Activated CD4-positive, alpha-beta memory T cell treated with anti-CD3 and anti-CD28 coated beads, Interleukin-2, amount 10 ng/mL, durations not matched to agents 7 days and 5 days (primary cell): ENCODE measurements around the gene CACNA1S. TPM values are rescaled to one million over a fixed set of nuclear protein-coding genes. Genes with fewer than 3 reads are reported as not detected.

ENCODE experiments used
- CTCF ChIA-PET: fragments of 350-600 bp; sonication (Branson Sonifier 250); formaldehyde crosslinking; loops from one replicate; lab custom pipeline; 2021; ENCODE audit warnings: antibody characterized with exemption, inconsistent platforms; lab: Charles Lee
- POLR2A ChIA-PET: fragments of 350-600 bp; sonication (Branson Sonifier 250); formaldehyde crosslinking; loops from one replicate; lab custom pipeline; 2021; ENCODE audit warnings: antibody characterized with exemption; lab: Charles Lee
- DNase-seq: peaks from one replicate; pipeline ENCODE4 v3.0.0-alpha.2; 2020
- H3K27ac Mint-ChIP-seq: one replicate; pipeline ENCODE4 v1.8.0; 2021; ENCODE audit warnings: mild to moderate bottlenecking, mixed read lengths
- H3K27me3 Mint-ChIP-seq: one replicate; pipeline ENCODE4 v1.8.0; 2021; ENCODE audit warnings: mixed read lengths
- H3K36me3 Mint-ChIP-seq: one replicate; pipeline ENCODE4 v1.8.0; 2021; ENCODE audit warnings: low read depth, mixed read lengths
- H3K4me1 Mint-ChIP-seq: one replicate; pipeline ENCODE4 v1.8.0; 2021; ENCODE audit warnings: mixed read lengths
- H3K4me3 Mint-ChIP-seq: one replicate; pipeline ENCODE4 v1.8.0; 2021; ENCODE audit warnings: mild to moderate bottlenecking, mixed read lengths
- H3K9me3 Mint-ChIP-seq: one replicate; pipeline ENCODE4 v1.8.0; 2021; ENCODE audit warnings: mixed read lengths
- total RNA-seq, 2 experiments: library from RNA; stranded (reverse); gene quantifications; one replicate each; pipeline ENCODE4 v1.2.3, GENCODE V29; 2021

The CACNA1S gene
- total RNA-seq, 2 experiments from 2014 or later: not detected

DNA sequence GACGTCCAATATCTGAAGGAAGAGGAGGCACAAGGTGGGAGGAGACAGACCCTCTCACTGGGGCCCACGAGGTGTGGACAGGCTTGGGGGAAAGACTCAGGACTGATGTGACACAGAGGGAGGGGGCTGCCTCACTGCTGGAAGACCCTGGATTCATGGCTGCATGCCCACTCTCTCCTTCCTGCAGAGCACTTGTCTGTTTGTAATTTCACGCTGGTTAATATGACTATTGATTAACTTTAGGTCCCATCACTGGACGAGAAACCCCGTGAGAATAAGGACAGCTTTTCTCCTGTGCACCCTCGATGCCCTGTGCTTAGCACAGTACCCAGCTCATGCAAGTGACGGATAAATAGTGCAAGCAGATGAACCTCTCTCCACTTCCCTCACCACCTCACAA is 35.1 kb downstream of the CACNA1S start:
- Mint-ChIP-seq H3K9me3 (no peaks in the 10 kb centered on the region), H3K27me3 (peaks cover 10% of the 10 kb centered on the region), H3K36me3 (no peaks in the 10 kb centered on the region), H3K4me3 (no peak overlapping the region), H3K4me1 (no peaks in the 10 kb centered on the region), H3K27ac (no peak overlapping the region)
- no peak for DNase-seq
- CTCF ChIA-PET: no interaction called here
- POLR2A ChIA-PET: no interaction called here

DNA sequence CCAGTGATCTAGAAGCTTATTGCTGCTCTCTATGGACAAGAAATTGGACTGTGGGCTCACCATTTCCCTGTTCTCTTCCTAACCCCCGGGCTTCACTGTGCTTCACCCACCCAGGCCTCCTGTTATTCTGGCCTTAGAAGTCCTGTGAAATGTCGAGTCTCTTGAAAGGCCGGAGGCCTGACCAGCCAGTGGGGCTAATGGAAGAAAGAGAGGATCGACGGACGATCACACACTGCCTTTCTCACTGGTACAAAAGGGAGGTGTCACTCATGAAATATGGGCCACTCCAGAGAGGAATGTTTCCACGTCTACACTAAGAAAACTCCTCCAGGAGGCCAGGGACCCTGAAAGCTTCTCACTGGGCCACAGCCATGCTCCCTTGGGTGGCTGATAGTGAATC is 36.1 kb downstream of the CACNA1S start:
- no peak overlapping the region for H3K4me3 Mint-ChIP-seq
- no peak overlapping the region for H3K27ac Mint-ChIP-seq
- CTCF ChIA-PET: no interaction called here
- H3K27me3 Mint-ChIP-seq: peaks cover 15% of the 10 kb centered on the region
- H3K36me3 Mint-ChIP-seq: no peaks in the 10 kb centered on the region
- no peaks in the 10 kb centered on the region for H3K4me1 Mint-ChIP-seq
- POLR2A ChIA-PET: no interaction called here
- no peaks in the 10 kb centered on the region for H3K9me3 Mint-ChIP-seq
- DNase-seq: no peak

DNA sequence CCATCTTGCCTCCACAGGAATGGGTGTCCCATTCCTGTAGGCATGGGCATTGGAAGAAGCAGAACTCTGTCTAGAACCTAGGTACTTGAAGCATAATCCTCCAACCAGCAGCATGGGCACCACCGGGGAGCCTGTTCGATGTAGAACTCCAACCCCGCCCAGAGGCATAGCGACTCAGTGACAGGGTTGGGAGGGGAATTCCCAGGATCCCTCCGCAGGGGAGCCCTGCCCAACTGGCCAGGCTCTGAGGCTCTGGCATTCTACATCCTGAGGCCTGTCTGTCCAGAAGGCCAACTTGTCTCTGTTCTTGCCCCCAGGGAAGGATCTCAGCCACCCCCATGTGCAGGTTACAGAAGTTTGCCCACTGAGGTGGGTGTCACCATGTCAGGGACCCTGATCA is 38.2 kb downstream of the CACNA1S start:
- Mint-ChIP-seq H3K4me1 (no peaks in the 10 kb centered on the region), H3K4me3 (no peak overlapping the region), H3K27ac (no peak overlapping the region), H3K36me3 (no peaks in the 10 kb centered on the region), H3K9me3 (no peaks in the 10 kb centered on the region), H3K27me3 (peaks cover 15% of the 10 kb centered on the region)
- POLR2A ChIA-PET: no interaction called here
- CTCF ChIA-PET: no interaction called here
- no peak for DNase-seq

DNA sequence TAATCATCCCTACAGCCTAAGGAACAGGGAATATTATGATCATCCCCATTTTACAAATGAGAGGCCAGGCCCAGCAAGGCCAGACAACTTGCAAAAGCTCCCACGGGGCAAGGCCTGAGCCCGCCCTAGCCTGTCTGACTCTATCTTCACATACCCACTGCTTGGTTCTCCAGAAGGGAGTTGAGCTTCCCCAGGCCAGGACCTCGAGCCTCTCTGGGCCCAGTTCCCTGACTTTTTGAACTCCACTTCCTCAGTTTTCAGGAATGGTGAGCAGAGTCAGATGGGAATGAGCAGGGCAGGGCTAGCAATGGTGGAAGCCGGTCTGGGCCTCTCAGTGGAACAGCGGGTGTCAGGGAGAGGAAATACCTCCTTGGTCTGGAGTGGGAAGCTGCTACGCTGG is 39.3 kb downstream of the CACNA1S start:
- no peak for DNase-seq
- ChIA-PET CTCF (interaction anchor here (1.1 kb wide), 1 partner anchor 101 kb away, joined by 3 read pairs; no protein-coding TSS in a partner anchor), POLR2A (no interaction called here)
- no peaks in the 10 kb centered on the region for H3K9me3 Mint-ChIP-seq
- H3K4me1 Mint-ChIP-seq: no peaks in the 10 kb centered on the region
- H3K27ac Mint-ChIP-seq: no peak overlapping the region
- no peaks in the 10 kb centered on the region for H3K36me3 Mint-ChIP-seq
- H3K4me3 Mint-ChIP-seq: no peak overlapping the region
- peaks cover 17% of the 10 kb centered on the region for H3K27me3 Mint-ChIP-seq

DNA sequence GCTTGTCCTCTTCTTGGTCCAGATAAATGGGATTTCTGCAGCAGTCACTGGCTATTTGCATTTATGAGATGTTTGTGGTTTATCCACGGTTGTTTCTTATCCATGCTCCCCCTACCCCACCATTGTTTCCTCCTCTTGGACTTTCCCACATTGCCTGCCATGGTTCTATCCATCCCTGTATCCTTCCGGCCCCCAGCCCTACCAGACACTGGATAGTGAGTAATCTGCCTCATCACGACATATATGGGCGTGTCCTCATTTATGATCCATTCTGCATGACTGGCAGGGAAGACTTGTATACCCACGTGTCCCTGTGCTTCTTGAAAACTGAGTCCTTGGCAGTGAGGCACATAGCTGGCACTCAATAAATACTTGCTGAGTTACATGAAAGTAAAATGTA is 40.1 kb downstream of the CACNA1S start:
- Mint-ChIP-seq H3K9me3 (no peaks in the 10 kb centered on the region), H3K27ac (no peak overlapping the region), H3K4me3 (no peak overlapping the region), H3K4me1 (no peaks in the 10 kb centered on the region), H3K27me3 (peaks cover 17% of the 10 kb centered on the region), H3K36me3 (no peaks in the 10 kb centered on the region)
- CTCF ChIA-PET: interaction anchor here (1.1 kb wide), 1 partner anchor 100 kb away, joined by 3 read pairs; no protein-coding TSS in a partner anchor
- POLR2A ChIA-PET: no interaction called here
- no peak for DNase-seq

DNA sequence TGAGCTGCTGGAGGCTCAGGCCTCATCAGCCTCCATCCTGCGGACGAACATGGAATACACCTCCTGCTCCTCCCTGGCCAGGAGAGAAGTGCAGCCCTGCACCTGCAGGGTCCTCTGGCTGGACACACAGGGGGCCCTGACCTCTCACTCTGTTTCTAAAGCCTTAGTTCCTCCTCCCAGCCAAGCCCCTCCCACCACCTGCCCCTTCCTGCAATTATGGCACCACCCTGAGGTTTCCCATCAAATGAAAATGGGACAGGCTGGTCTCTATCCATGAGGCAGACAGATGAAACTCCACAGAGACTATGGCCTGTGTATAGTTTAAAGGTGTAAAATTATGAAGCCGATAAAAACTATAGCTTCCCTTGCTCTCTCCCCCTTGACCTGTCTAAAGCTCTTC is 42.6 kb downstream of the CACNA1S start:
- ChIA-PET CTCF (no interaction called here), POLR2A (no interaction called here)
- Mint-ChIP-seq H3K36me3 (no peaks in the 10 kb centered on the region), H3K27ac (no peak overlapping the region), H3K4me3 (no peak overlapping the region), H3K27me3 (peaks cover 18% of the 10 kb centered on the region), H3K9me3 (no peaks in the 10 kb centered on the region), H3K4me1 (no peaks in the 10 kb centered on the region)
- DNase-seq: no peak

DNA sequence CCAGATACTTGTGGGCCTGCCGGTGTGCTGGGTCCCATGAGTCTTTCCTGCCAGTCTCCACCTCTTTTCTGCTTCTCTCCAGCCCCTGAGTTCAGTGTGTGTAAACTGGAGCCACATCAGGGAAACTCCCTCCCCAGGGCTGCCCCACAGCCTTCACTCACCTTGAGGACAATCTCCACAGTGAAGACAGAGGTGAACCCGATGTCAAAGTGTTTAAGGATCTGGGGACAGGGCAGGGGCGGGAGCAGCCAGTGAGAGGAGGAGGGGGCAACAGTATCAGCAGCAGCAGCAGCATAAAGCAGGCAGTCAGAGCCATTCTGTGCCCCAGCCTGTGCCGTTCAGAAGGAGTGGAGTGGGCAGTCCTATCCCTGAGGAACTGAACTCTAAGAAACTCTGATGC is 43.2 kb downstream of the CACNA1S start:
- CTCF ChIA-PET: no interaction called here
- Mint-ChIP-seq H3K9me3 (no peaks in the 10 kb centered on the region), H3K4me3 (no peak overlapping the region)

DNA sequence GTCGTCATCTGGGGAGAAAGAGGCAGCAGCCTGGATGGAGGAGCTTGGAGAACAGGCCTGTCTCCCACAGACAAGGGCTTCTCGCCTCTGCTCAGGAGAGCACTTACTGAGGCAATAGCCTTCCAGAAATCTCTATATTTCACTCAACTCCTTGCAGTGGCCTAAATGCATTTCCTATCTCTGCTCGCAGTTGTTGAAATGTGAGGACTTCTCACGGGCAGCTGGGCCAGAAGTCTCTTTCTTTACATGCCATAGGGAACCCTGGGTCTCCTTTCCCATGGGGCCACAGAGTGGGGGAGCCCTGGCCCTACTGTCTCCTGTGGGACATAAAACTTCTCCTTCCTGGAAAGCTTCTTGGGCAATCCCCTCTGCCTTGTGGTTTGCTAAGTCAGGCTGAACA is 45.2 kb downstream of the CACNA1S start:
- Mint-ChIP-seq H3K36me3 (no peaks in the 10 kb centered on the region), H3K27me3 (peaks cover 22% of the 10 kb centered on the region), H3K4me1 (no peaks in the 10 kb centered on the region), H3K27ac (no peak overlapping the region), H3K4me3 (no peak overlapping the region), H3K9me3 (no peaks in the 10 kb centered on the region)
- CTCF ChIA-PET: no interaction called here
- POLR2A ChIA-PET: interaction anchor here (0.5 kb wide), 1 partner anchor 70 kb away, joined by 3 read pairs; no protein-coding TSS in a partner anchor
- DNase-seq: no peak

More for the DNA sequence above, 43.2 kb downstream of the CACNA1S start:
- Mint-ChIP-seq H3K27me3 (peaks cover 21% of the 10 kb centered on the region), H3K4me1 (no peaks in the 10 kb centered on the region), H3K27ac (no peak overlapping the region), H3K36me3 (no peaks in the 10 kb centered on the region)
- POLR2A ChIA-PET: no interaction called here
- no peak for DNase-seq

DNA sequence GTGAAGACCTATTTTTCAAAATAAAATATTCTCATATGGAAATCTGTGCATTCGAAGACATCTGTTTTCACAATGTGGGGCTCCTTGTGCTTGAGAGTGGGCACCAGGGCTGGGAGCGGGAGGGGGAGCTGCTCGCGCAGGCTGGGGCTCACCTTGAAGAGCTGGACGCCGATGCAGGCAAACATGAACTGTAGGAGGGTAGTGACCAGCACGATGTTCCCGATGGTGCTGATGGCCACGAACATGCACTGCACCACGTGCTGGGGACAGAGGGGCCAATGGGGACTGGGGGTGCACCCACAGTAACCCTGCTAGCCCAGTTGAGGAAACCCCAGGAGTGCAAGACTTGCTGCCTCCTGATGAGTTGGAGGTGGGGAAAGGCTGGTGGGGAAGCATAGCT is 46.5 kb downstream of the CACNA1S start:
- ChIA-PET CTCF (no interaction called here), POLR2A (no interaction called here)
- Mint-ChIP-seq H3K9me3 (no peaks in the 10 kb centered on the region), H3K4me3 (no peak overlapping the region), H3K27me3 (peaks cover 17% of the 10 kb centered on the region), H3K36me3 (no peaks in the 10 kb centered on the region), H3K4me1 (no peaks in the 10 kb centered on the region), H3K27ac (no peak overlapping the region)
- no peak for DNase-seq

DNA sequence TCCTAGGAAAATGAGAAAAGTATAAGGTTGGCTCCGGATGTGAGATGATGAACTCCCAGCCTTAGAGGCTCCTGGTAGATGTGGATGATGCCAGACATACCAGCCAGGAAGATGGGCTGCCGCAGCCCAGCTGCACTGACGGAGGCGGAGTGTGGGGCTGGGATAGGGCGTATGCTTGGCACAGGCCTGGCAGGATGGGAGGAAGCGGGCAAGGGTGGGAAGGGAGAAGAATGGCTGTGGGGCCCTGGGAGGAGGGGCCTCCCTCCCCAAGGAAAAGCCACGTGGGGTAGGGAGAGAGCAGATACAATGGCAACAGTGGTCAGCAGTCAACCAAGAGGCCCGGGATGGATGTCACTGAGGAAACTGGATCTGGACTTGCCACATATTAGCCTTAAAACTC is 47.4 kb downstream of the CACNA1S start:
- Mint-ChIP-seq H3K27me3 (peaks cover 18% of the 10 kb centered on the region), H3K4me3 (no peak overlapping the region), H3K9me3 (no peaks in the 10 kb centered on the region), H3K27ac (no peak overlapping the region), H3K4me1 (no peaks in the 10 kb centered on the region), H3K36me3 (no peaks in the 10 kb centered on the region)
- POLR2A ChIA-PET: no interaction called here
- no peak for DNase-seq
- CTCF ChIA-PET: interaction anchor here (0.5 to 0.6 kb wide), 2 partner anchors 126 to 161 kb away, joined by 3 to 4 read pairs; no protein-coding TSS in a partner anchor

DNA sequence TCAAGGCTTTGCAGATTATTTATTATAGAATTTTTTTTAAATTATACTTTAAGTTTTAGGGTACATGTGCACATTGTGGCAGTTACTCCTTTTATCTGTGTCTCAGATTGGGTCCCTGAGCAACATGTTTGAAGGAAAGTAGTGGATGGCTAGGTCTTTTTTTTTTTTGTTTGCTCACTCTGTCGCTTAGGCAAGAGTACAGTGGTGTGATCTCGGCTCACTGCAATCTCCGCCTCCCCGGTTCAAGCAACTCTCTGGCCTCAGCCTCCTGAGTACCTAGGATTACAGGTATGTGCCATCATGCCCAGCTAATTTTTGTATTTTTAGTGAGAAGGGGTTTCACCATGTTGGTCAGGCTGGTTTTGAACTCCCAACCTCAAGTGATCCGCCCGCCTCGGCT is 49.1 kb downstream of the CACNA1S start:
- peaks cover 1% of the 10 kb centered on the region for H3K4me1 Mint-ChIP-seq
- H3K36me3 Mint-ChIP-seq: no peaks in the 10 kb centered on the region
- H3K9me3 Mint-ChIP-seq: no peaks in the 10 kb centered on the region
- ChIA-PET CTCF (no interaction called here), POLR2A (no interaction called here)
- peaks cover 13% of the 10 kb centered on the region for H3K27me3 Mint-ChIP-seq
- DNase-seq: no peak
- H3K4me3 Mint-ChIP-seq: no peak overlapping the region
- H3K27ac Mint-ChIP-seq: no peak overlapping the region

DNA sequence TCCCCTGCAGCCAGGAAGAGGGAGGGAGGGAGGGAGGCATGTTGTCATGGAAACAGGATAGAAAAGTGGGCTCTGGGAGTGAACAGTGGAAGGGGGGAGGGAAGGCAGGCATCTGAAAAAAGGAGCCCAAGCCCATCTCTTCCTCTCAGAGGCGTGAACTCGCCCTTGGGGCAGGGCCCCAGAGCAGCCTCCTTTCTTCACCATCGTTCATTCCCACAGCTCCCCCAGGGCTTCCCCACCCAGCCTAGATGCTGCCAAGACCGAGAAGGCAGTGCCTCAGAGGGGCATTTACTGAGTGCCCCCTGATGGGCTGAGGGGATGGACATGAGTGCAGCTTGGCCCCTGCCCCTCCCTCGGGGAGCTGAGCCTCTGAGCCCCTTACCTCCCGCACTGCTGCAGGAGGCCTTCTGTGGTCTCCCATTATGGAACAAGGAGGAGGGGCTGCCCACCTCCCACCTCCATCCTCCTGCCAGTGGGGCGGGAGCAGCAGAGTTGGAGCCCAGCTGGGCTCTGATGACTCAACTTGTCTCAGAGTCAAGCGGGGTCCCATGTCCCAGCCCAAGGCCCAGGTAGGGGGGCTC is 49.6 kb downstream of the CACNA1S start:
- Mint-ChIP-seq H3K9me3 (no peaks in the 10 kb centered on the region), H3K4me1 (peaks cover 6% of the 10 kb centered on the region), H3K4me3 (no peak overlapping the region), H3K36me3 (no peaks in the 10 kb centered on the region), H3K27me3 (peaks cover 13% of the 10 kb centered on the region), H3K27ac (no peak overlapping the region)
- CTCF ChIA-PET: no interaction called here
- POLR2A ChIA-PET: no interaction called here
- DNase-seq: no peak

DNA sequence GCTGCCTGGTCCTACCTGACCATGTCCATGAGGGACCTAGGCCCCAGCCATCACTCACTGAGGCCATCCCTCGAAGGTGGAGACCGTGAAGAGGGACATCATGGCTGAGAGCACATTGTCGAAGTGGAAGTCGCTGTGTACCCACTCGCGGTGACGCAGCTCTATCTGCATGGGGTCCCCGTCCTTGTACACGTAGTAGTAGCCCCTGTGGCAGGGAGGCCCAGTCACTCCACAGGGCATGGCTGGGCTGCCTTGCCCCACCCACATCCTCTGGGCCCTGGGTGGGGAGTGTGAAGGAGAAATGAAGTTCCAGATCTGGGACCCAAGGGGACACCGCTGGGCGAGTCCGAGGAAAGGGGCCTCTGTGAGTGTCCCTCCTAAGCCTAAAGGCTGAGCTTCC is 50.3 kb downstream of the CACNA1S start:
- POLR2A ChIA-PET: no interaction called here
- Mint-ChIP-seq H3K36me3 (no peaks in the 10 kb centered on the region), H3K4me1 (peaks cover 13% of the 10 kb centered on the region), H3K9me3 (no peaks in the 10 kb centered on the region), H3K4me3 (no peak overlapping the region), H3K27ac (no peak overlapping the region), H3K27me3 (peaks cover 13% of the 10 kb centered on the region)
- DNase-seq: no peak
- CTCF ChIA-PET: no interaction called here

DNA sequence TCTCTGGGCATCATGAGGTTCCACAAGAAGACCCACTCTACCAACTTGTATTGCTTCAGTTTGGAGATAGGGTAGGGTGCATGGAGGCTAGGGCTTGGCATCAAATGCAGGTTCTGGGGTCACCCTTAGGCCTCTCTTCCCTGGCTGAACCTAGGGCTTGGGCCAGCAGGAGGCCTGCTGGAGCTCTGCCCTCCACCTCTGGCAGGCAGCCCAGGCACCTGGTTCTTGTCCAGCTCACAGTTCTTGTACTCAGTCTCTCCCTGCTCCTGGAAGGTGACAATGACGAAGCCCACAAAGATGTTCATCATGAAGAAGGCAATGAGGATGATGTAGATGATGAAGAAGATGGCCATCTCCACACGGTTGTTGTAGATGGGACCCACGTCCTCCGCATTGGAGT is 51.2 kb downstream of the CACNA1S start:
- DNase-seq: no peak
- H3K4me1 Mint-ChIP-seq: peaks cover 17% of the 10 kb centered on the region
- no peak overlapping the region for H3K27ac Mint-ChIP-seq
- H3K4me3 Mint-ChIP-seq: no peak overlapping the region
- no peaks in the 10 kb centered on the region for H3K36me3 Mint-ChIP-seq
- CTCF ChIA-PET: no interaction called here
- peaks cover 12% of the 10 kb centered on the region for H3K27me3 Mint-ChIP-seq
- POLR2A ChIA-PET: no interaction called here
- H3K9me3 Mint-ChIP-seq: no peaks in the 10 kb centered on the region
